K562 (cell line): Measurements from ENCODE around the gene ITGB2.

Experiments
- BRCA1 ChIP-seq, 2 experiments: fragments of 450-650 bp in 1 of 2; sonication (generic) in 1 of 2; formaldehyde crosslinking in 1 of 2; IDR thresholded peaks; 2 replicates each; pipeline versions ENCODE4 v1.5.0 to v1.6.1; 2017 to 2020; ENCODE audit warnings: mild to moderate bottlenecking in 1 of 2, missing genetic modification reagents in 1 of 2
- CTCF ChIP-seq, 3 experiments: IDR thresholded peaks in 2 of 3; conservative IDR thresholded peaks in 1 of 3; 2 replicates each; pipeline ENCODE4 v1.5.1; 2011 to 2012; ENCODE audit warnings: low read length in 3 of 3, mild to moderate bottlenecking in 3 of 3, control low read depth in 2 of 3, improper control_type of control experiment in 1 of 3, inconsistent platforms in 1 of 3, low read depth in 1 of 3, mixed read lengths in 1 of 3, moderate library complexity in 1 of 3; ENCODE audit not compliant: insufficient read depth in 2 of 3
- SP1 ChIP-seq: sonication (generic); formaldehyde crosslinking; IDR thresholded peaks from 2 replicates; pipeline ENCODE4 v1.8.1; 2022; ENCODE audit warnings: mild to moderate bottlenecking, missing genetic modification reagents
- TBP ChIP-seq: optimal IDR thresholded peaks from 2 replicates; pipeline ENCODE3; 2011; ENCODE audit warnings: low read depth, low read length, improper control_type of control experiment
- ZNF12 ChIP-seq: sonication (generic); formaldehyde crosslinking; IDR thresholded peaks from 2 replicates; pipeline ENCODE4 v1.4.0; 2020; ENCODE audit warnings: mild to moderate bottlenecking, missing genetic modification reagents

- TF ChIP-seq TBP (no peak), ZNF12 (no peak), SP1 (no peak), BRCA1 (IDR thresholded peaks at IDR 0.05) (no peak), BRCA1 (CRISPR knock-in tag; IDR thresholded peaks at IDR 0.05) (no peak), CTCF (IDR thresholded peaks at IDR 0.05 in 2 of 3, conservative IDR thresholded peaks at IDR 0.05 in 1 of 3; ENCODE audit: insufficient read depth in 2 of 3, low read depth in 1 of 3, low read length in 3 of 3) (no peak)
These were observed 29.6 kb downstream of the ITGB2 start for GRCh38 chr21:44890961-44891541.
